ENCODE results near the gene NTF4. TPM values are rescaled to one million over a fixed set of nuclear protein-coding genes. Genes with fewer than 3 reads are reported as not detected.
"Not testable (repeated sequence)": the region's sequence is repeated elsewhere in the genome, so short reads cannot be mapped to it uniquely, and the experiment has no call there.

The NTF4 gene
- total RNA-seq, 1 experiment from 2014 or later = not detected

- Histone ChIP-seq H3K9me3 (no peaks in the 10 kb centered on the region), H3K4me3 (no peak overlapping the region), H3K27me3 (peaks cover 38% of the 10 kb centered on the region), H3K36me3 (no peaks in the 10 kb centered on the region)
- DNase-seq = no peak
Observed at GRCh38 chr19:49069026-49069425, 4.4 kb upstream of the NTF4 start.

GRCh38 chr19:49067554-49067953, 2.9 kb upstream of the NTF4 start:
- H3K4me3 ChIP-seq = no peak overlapping the region
- peaks cover 26% of the 10 kb centered on the region for H3K27me3 ChIP-seq
- DNase-seq = no peak
- no peaks in the 10 kb centered on the region for H3K9me3 ChIP-seq
- no peaks in the 10 kb centered on the region for H3K36me3 ChIP-seq

GRCh38 chr19:49065905-49066512, 1.4 kb upstream of the NTF4 start:
- no peak for DNase-seq
- H3K27me3 ChIP-seq = peaks cover 20% of the 10 kb centered on the region
- no peaks in the 10 kb centered on the region for H3K9me3 ChIP-seq
- no peaks in the 10 kb centered on the region for H3K36me3 ChIP-seq
- no peak overlapping the region for H3K4me3 ChIP-seq

- no peak overlapping the region for H3K4me3 ChIP-seq
- no peaks in the 10 kb centered on the region for H3K36me3 ChIP-seq
- no peak for DNase-seq
- H3K27me3 ChIP-seq = peaks cover 18% of the 10 kb centered on the region
- no peaks in the 10 kb centered on the region for H3K9me3 ChIP-seq
Observed at GRCh38 chr19:49064029-49064629, 489 bp downstream of the NTF4 start.

- Histone ChIP-seq H3K4me3 (no peak overlapping the region), H3K36me3 (no peaks in the 10 kb centered on the region), H3K27me3 (peaks cover 9% of the 10 kb centered on the region), H3K9me3 (no peaks in the 10 kb centered on the region)
- DNase-seq = no peak
Observed at GRCh38 chr19:49061445-49061844, 3.2 kb downstream of the NTF4 start.

- Histone ChIP-seq H3K27me3 (peaks cover 10% of the 10 kb centered on the region; the same call in 1 of the 2 replicates), H3K4me3 (no peak overlapping the region), H3K9me3 (no peaks in the 10 kb centered on the region), H3K36me3 (no peaks in the 10 kb centered on the region)
- no peak for DNase-seq
Observed at GRCh38 chr19:49061000-49061399, 3.6 kb downstream of the NTF4 start.

- no peak for DNase-seq
- Histone ChIP-seq H3K9me3 (no peaks in the 10 kb centered on the region), H3K4me3 (no peak overlapping the region), H3K27me3 (peaks cover 10% of the 10 kb centered on the region; the same call in 1 of the 2 replicates), H3K36me3 (no peaks in the 10 kb centered on the region)
Observed at GRCh38 chr19:49059053-49059452, 5.6 kb downstream of the NTF4 start.

- Histone ChIP-seq H3K36me3 (no peaks in the 10 kb centered on the region), H3K27me3 (peaks cover 10% of the 10 kb centered on the region; the same call in 1 of the 2 replicates), H3K4me3 (no peak overlapping the region), H3K9me3 (no peaks in the 10 kb centered on the region)
- DNase-seq = peak; percentile 53
Observed at GRCh38 chr19:49058562-49058961, 6.1 kb downstream of the NTF4 start.

GRCh38 chr19:49057636-49058234, 6.9 kb downstream of the NTF4 start, which contains the start of gene CGB7:
Gene CGB7 (minus strand): TSS chr19:49057749. CDS start chr19:49055375, 2,374 bp downstream.
- H3K4me3 ChIP-seq = peak within 1 kb of the TSS; percentile 22; the same call in 1 of the 2 replicates
- peak; percentile 54 for DNase-seq
- H3K9me3 ChIP-seq = no peaks in the 10 kb centered on the region
- H3K27me3 ChIP-seq = peaks cover 10% of the 10 kb centered on the region; the same call in 1 of the 2 replicates
- no peaks in the 10 kb centered on the region for H3K36me3 ChIP-seq

- not testable (repeated sequence) for H3K4me3 ChIP-seq, DNase-seq, H3K9me3 ChIP-seq, H3K27me3 ChIP-seq, H3K36me3 ChIP-seq
Observed at GRCh38 chr19:49056902-49057596, 7.6 kb downstream of the NTF4 start.

- Histone ChIP-seq H3K9me3 (no peaks in the 10 kb centered on the region), H3K36me3 (no peaks in the 10 kb centered on the region), H3K27me3 (peaks cover 10% of the 10 kb centered on the region; the same call in 1 of the 2 replicates), H3K4me3 (peak overlapping the region; percentile 22)
- DNase-seq = peak; percentile 40
Observed at GRCh38 chr19:49056101-49056901, 8.3 kb downstream of the NTF4 start.

GRCh38 chr19:49050376-49051033, 14.1 kb downstream of the NTF4 start:
- H3K4me3 ChIP-seq, H3K36me3 ChIP-seq, H3K9me3 ChIP-seq, H3K27me3 ChIP-seq: not testable (repeated sequence)
- peak; percentile 80 for DNase-seq

- H3K36me3 ChIP-seq, DNase-seq, H3K27me3 ChIP-seq, H3K4me3 ChIP-seq, H3K9me3 ChIP-seq: not testable (repeated sequence)
Observed at GRCh38 chr19:49049834-49050233, 14.8 kb downstream of the NTF4 start.

- not testable (repeated sequence) for H3K4me3 ChIP-seq, DNase-seq, H3K9me3 ChIP-seq, H3K27me3 ChIP-seq, H3K36me3 ChIP-seq
Observed at GRCh38 chr19:49049011-49049410, 15.6 kb downstream of the NTF4 start, which contains the start of gene CGB8. Gene CGB8 (minus strand): TSS chr19:49049111. CDS start chr19:49048739, 372 bp downstream.

- not testable (repeated sequence) for H3K36me3 ChIP-seq, H3K27me3 ChIP-seq, H3K4me3 ChIP-seq, H3K9me3 ChIP-seq, DNase-seq
Observed at GRCh38 chr19:49043548-49043947, 21.1 kb downstream of the NTF4 start, which contains the start of gene CGB5. Gene CGB5 (plus strand): TSS chr19:49043848. CDS start chr19:49044210, 362 bp downstream.

GRCh38 chr19:49042666-49043065, 22.0 kb downstream of the NTF4 start:
- DNase-seq = not testable (repeated sequence)

More at GRCh38 chr19:49042666-49043065, 22.0 kb downstream of the NTF4 start:
- not testable (repeated sequence) for H3K27me3 ChIP-seq, H3K9me3 ChIP-seq, H3K4me3 ChIP-seq, H3K36me3 ChIP-seq

All from MG63 (cell line).